PFSK-1 (cell line): ENCODE data around the gene FUT8.

ENCODE experiments used
- POLR2AphosphoS5 ChIP-seq: IDR thresholded peaks from 2 replicates; pipeline ENCODE4 v1.6.1; 2012; ENCODE audit warnings: low read depth, mild to moderate bottlenecking, control low read depth, low read length, moderate library complexity
- TF ChIP-seq, protein P1 (sequence below), 2 experiments: IDR thresholded peaks; 2 replicates each; pipeline versions ENCODE4 v1.6.1 to v1.8.0; 2011 to 2012; ENCODE audit warnings: low read depth in 2 of 2, low read length in 2 of 2, control low read depth in 1 of 2, inconsistent platforms in 1 of 2, mild to moderate bottlenecking in 1 of 2, moderate library complexity in 1 of 2; ENCODE audit not compliant: insufficient read depth in 1 of 2

DNA sequence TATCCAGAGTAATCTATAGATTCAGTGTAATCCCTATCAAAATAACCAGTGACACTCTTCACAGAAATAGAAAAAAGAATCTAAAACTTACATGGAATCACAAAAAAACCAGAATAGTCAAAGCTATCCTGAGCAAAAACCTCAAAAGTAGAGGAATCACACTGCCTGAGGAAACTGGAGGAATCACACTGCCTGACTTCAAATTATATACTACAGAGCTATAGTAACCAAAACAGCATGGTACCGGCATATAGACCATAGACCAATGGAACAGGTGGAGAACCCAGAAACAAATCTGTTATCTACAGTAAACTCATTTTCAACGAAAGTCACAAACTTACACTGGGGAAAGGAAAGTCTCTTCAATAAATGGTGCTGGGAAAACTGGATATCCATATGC, 244.0 kb downstream of the FUT8 start:
- no peak for TF ChIP-seq POLR2AphosphoS5
- TF ChIP-seq, protein P1, sequence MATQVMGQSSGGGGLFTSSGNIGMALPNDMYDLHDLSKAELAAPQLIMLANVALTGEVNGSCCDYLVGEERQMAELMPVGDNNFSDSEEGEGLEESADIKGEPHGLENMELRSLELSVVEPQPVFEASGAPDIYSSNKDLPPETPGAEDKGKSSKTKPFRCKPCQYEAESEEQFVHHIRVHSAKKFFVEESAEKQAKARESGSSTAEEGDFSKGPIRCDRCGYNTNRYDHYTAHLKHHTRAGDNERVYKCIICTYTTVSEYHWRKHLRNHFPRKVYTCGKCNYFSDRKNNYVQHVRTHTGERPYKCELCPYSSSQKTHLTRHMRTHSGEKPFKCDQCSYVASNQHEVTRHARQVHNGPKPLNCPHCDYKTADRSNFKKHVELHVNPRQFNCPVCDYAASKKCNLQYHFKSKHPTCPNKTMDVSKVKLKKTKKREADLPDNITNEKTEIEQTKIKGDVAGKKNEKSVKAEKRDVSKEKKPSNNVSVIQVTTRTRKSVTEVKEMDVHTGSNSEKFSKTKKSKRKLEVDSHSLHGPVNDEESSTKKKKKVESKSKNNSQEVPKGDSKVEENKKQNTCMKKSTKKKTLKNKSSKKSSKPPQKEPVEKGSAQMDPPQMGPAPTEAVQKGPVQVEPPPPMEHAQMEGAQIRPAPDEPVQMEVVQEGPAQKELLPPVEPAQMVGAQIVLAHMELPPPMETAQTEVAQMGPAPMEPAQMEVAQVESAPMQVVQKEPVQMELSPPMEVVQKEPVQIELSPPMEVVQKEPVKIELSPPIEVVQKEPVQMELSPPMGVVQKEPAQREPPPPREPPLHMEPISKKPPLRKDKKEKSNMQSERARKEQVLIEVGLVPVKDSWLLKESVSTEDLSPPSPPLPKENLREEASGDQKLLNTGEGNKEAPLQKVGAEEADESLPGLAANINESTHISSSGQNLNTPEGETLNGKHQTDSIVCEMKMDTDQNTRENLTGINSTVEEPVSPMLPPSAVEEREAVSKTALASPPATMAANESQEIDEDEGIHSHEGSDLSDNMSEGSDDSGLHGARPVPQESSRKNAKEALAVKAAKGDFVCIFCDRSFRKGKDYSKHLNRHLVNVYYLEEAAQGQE (IDR thresholded peaks at IDR 0.05; ENCODE audit: insufficient read depth in 1 of 2, low read depth in 2 of 2, low read length in 2 of 2): no peak
